Epithelial cell of proximal tubule (primary cell): ENCODE measurements around the gene DNLZ. TPM values are rescaled to one million over a fixed set of nuclear protein-coding genes. Genes with fewer than 3 reads are reported as not detected.
"Not testable (repeated sequence)": the region's sequence is repeated elsewhere in the genome, so short reads cannot be mapped to it uniquely, and the experiment has no call there.

Experiments used
- DNase-seq: peaks from one replicate; pipeline ENCODE4 v3.0.0-alpha.2; 2011; ENCODE audit warnings: low read depth
- H3K4me3 ChIP-seq: 2 replicates; pipeline ENCODE4 v1.5.1; 2011; ENCODE audit warnings: low read depth, mild to moderate bottlenecking, low read length
- total RNA-seq: library from RNA; depleted of rRNA; stranded (reverse); fragments of >200 nt; gene quantifications from 2 replicates; pipeline ENCODE4 v1.2.3, GENCODE V29; 2015
- TF ChIP-seq, protein P1 (sequence below): conservative IDR thresholded peaks from 2 replicates; pipeline ENCODE4 v1.5.1; 2012; ENCODE audit warnings: low read depth, mild to moderate bottlenecking, low read length

DNLZ gene
- total RNA-seq, 1 donor from 2014 or later: 67.2 TPM

DNA sequence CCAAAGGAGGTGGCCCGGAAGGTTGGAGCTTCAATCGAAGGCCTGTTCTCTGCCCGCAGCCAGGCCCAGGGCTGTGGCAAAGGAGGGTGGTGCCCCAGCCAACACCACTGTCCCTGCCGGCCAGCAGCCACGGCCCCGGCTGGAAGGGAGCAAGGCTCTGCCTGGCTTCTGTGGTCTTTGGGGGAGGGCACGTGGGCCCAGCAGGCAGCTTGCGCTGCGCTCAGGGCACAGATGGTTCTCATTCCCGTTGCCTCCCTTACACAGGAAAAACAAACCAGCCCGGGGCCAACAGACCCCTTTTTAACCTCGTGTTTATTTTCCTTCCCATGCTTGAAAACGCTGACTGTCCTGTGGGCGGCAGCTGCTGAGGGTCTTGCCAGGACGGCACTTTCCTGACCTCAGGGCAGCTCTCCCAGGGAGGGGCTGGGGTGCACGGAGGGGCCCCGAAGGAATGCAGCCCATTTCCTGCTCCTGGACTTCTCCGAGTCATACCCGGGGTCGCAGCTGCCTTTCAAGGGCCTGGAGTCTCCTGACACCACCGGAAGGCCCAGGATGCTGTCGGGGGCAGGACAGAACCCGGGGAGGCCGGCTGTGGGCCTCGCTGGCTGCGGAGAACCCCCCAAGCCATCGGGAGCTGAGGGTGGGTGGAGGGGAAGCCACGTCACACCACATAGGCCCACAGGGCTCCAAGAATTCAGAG, 37.3 kb downstream of the DNLZ start:
- no peak overlapping the region for H3K4me3 ChIP-seq
- TF ChIP-seq, protein P1, sequence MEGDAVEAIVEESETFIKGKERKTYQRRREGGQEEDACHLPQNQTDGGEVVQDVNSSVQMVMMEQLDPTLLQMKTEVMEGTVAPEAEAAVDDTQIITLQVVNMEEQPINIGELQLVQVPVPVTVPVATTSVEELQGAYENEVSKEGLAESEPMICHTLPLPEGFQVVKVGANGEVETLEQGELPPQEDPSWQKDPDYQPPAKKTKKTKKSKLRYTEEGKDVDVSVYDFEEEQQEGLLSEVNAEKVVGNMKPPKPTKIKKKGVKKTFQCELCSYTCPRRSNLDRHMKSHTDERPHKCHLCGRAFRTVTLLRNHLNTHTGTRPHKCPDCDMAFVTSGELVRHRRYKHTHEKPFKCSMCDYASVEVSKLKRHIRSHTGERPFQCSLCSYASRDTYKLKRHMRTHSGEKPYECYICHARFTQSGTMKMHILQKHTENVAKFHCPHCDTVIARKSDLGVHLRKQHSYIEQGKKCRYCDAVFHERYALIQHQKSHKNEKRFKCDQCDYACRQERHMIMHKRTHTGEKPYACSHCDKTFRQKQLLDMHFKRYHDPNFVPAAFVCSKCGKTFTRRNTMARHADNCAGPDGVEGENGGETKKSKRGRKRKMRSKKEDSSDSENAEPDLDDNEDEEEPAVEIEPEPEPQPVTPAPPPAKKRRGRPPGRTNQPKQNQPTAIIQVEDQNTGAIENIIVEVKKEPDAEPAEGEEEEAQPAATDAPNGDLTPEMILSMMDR: no peak
- DNase-seq: no peak

GRCh38 chr9:136325358-136325757, 38.2 kb downstream of the DNLZ start:
- no peak overlapping the region for H3K4me3 ChIP-seq
- TF ChIP-seq, protein P1: no peak
- no peak for DNase-seq

- TF ChIP-seq, protein P1: no peak
- H3K4me3 ChIP-seq: no peak overlapping the region
- DNase-seq: no peak
Observed at GRCh38 chr9:136324501-136325300, 38.8 kb downstream of the DNLZ start.

DNA sequence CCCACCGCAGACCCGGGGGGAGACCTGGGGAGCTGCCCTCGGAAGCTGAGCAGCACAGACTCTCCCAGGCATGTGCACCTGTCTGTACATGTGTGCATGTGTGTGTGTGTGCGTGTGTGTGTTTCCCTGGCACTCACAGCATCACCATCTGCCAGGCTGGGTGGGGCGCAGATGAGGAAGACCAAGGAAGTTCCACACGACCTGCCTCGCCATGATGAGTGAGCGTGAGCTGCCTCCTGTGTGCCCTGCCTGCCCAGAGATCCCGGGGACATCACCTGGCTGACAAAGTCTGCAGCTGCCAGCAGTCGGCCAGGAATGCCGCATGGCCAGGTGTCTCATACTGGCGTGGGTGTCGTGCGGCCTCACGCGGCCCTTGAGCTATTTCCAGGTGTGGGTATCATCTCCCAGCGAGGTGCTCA, 40.2 kb downstream of the DNLZ start:
- no peak for DNase-seq
- TF ChIP-seq, protein P1: no peak
- H3K4me3 ChIP-seq: no peak overlapping the region

- DNase-seq: no peak
Observed at GRCh38 chr9:136322756-136323330, 40.7 kb downstream of the DNLZ start.

GRCh38 chr9:136321561-136321960, 42.0 kb downstream of the DNLZ start:
- no peak for DNase-seq
- H3K4me3 ChIP-seq: no peak overlapping the region
- TF ChIP-seq, protein P1: no peak

More at GRCh38 chr9:136322756-136323330, 40.7 kb downstream of the DNLZ start:
- H3K4me3 ChIP-seq: no peak overlapping the region
- TF ChIP-seq, protein P1: no peak

DNA sequence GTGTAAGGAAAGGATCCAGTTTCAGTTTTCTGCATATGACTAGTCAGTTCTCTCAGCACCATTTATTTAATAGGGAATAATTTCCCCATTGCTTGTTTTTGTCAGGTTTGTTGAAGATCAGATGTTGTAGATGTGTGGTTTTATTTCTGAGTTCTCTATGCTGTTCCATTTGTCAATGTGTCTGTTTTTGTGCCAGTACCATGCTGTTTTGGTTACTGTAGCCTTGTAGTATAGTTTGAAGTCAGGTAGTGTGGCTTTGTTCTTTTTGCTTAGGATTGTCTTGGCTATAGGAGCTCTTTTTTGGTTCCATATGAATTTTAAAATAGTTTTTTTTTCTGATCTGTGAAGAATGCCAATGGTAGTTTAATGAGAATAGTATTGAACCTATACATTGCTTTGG, 42.6 kb downstream of the DNLZ start:
- DNase-seq, H3K4me3 ChIP-seq: not testable (repeated sequence)

GRCh38 chr9:136319955-136320354, 43.6 kb downstream of the DNLZ start:
- H3K4me3 ChIP-seq, DNase-seq: not testable (repeated sequence)

GRCh38 chr9:136319244-136319643, 44.3 kb downstream of the DNLZ start:
- not testable (repeated sequence) for DNase-seq

More at GRCh38 chr9:136319244-136319643, 44.3 kb downstream of the DNLZ start:
- not testable (repeated sequence) for H3K4me3 ChIP-seq
